PC-9 (cell line): Measurements from ENCODE around the gene IL1A. TPM values are rescaled to one million over a fixed set of nuclear protein-coding genes. Genes with fewer than 3 reads are reported as not detected.

Experiments
- BruUV-seq: library from RNA; stranded (reverse); fragments of 400-500 nt; replicated peaks from 2 replicates; lab custom pipeline; 2021; lab: Mats Ljungman, UMichigan
- CTCF ChIA-PET: fragments of 300-600 bp; sonication (Branson Sonifier 250); formaldehyde crosslinking; loops from one replicate; lab custom pipeline; 2022; ENCODE audit warnings: antibody characterized with exemption; lab: Charles Lee
- POLR2A ChIA-PET: fragments of 300-600 bp; sonication (Branson Sonifier 250); formaldehyde crosslinking; loops from one replicate; lab custom pipeline; 2022; ENCODE audit warnings: antibody characterized with exemption; ENCODE audit not compliant: unreplicated experiment; lab: Charles Lee
- DNase-seq, 2 experiments: peaks; one replicate each; pipeline versions ENCODE4 v3.0.0 to v3.0.0-alpha.2; 2015 to 2022; ENCODE audit warnings: mixed read lengths in 1 of 2
- H2AFZ ChIP-seq: fragments of 200-600 bp; sonication (generic); 2 replicates; pipeline ENCODE4 v1.8.1; 2017; ENCODE audit warnings: antibody characterized with exemption
- H3F3A ChIP-seq: fragments of 200-600 bp; sonication (generic); 2 replicates; pipeline ENCODE4 v1.8.1; 2017; ENCODE audit warnings: antibody characterized with exemption, mild to moderate bottlenecking, low read depth; ENCODE audit not compliant: insufficient read depth
- H3K27ac ChIP-seq: fragments of 200-600 bp; sonication (generic); 2 replicates; pipeline ENCODE4 v1.6.1; 2016; ENCODE audit warnings: mixed run types
- H3K27me3 ChIP-seq: fragments of 200-600 bp; sonication (generic); 2 replicates; pipeline ENCODE4 v1.6.1; 2016; ENCODE audit warnings: low read depth, mixed run types; ENCODE audit not compliant: insufficient read depth
- H3K36me3 ChIP-seq: fragments of 200-600 bp; sonication (generic); 2 replicates; pipeline ENCODE4 v1.6.1; 2016; ENCODE audit warnings: low read depth, mixed run types
- H3K4me1 ChIP-seq: fragments of 200-600 bp; sonication (generic); replicated peaks from 2 replicates; pipeline ENCODE4 v1.6.1; 2016; ENCODE audit warnings: mixed run types; ENCODE audit not compliant: insufficient read depth
- H3K4me2 ChIP-seq: fragments of 200-600 bp; sonication (generic); 2 replicates; pipeline ENCODE4 v1.6.1; 2017; ENCODE audit warnings: mixed run types
- H3K4me3 ChIP-seq: fragments of 200-600 bp; sonication (generic); 2 replicates; pipeline ENCODE4 v1.6.1; 2016; ENCODE audit warnings: mixed run types
- H3K79me2 ChIP-seq: fragments of 200-600 bp; sonication (generic); 2 replicates; pipeline ENCODE4 v1.6.1; 2017; ENCODE audit warnings: low read depth, mixed run types
- H3K9me2 ChIP-seq: fragments of 200-600 bp; sonication (generic); 2 replicates; pipeline ENCODE4 v1.8.1; 2017; ENCODE audit warnings: mild to moderate bottlenecking; ENCODE audit not compliant: insufficient read depth
- H3K9me3 ChIP-seq: fragments of 200-600 bp; sonication (generic); 2 replicates; pipeline ENCODE4 v1.8.1; 2016; ENCODE audit warnings: low read depth; ENCODE audit not compliant: insufficient read depth
- H4K20me1 ChIP-seq: fragments of 200-600 bp; sonication (generic); 2 replicates; pipeline ENCODE4 v1.8.1; 2017; ENCODE audit not compliant: insufficient read depth
- EZH2 ChIP-seq: fragments of 200-600 bp; sonication (generic); IDR thresholded peaks from 2 replicates; pipeline ENCODE4 v1.8.0; 2017; ENCODE audit warnings: antibody characterized with exemption, low read depth
- intact Hi-C: fragments of 100-400 bp; cut with micrococcal nuclease; formaldehyde crosslinking; loops from one replicate; pipeline ENCODE4 v1.10.0; 2022; ENCODE audit not compliant: unreplicated experiment
- total RNA-seq: library from RNA; stranded (reverse); gene quantifications from 2 replicates; pipeline ENCODE4 v1.2.3, GENCODE V29; 2021
- TF ChIP-seq, protein P1 (sequence below): fragments of 200-600 bp; sonication (generic); conservative IDR thresholded peaks from 2 replicates; pipeline ENCODE4 v1.6.1; 2017; ENCODE audit warnings: mixed run types, antibody characterized with exemption, mild to moderate bottlenecking, moderate library complexity

IL1A gene
- total RNA-seq, 1 experiment from 2014 or later, result 0.55 TPM

DNA sequence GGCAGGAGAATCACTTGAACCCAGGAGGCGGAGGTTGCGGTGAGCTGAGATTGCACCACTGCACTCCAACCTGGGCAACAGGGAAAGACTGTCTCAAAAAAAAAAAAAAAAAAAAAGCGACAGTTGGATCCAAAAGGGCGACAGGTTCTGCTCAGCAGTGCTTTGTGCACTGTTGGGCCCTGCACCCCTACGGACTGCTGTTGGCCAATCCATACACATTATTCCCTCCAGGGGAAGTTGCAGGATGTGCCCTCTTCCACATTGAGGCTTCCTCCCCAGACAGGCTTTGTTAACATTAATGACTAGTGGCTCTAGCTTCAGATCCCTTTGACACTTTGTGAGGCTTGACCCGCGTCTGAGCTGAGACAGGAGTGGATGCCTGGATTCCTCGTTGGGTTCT lies 54.1 kb downstream of the IL1A start:
- TF ChIP-seq, protein P1, sequence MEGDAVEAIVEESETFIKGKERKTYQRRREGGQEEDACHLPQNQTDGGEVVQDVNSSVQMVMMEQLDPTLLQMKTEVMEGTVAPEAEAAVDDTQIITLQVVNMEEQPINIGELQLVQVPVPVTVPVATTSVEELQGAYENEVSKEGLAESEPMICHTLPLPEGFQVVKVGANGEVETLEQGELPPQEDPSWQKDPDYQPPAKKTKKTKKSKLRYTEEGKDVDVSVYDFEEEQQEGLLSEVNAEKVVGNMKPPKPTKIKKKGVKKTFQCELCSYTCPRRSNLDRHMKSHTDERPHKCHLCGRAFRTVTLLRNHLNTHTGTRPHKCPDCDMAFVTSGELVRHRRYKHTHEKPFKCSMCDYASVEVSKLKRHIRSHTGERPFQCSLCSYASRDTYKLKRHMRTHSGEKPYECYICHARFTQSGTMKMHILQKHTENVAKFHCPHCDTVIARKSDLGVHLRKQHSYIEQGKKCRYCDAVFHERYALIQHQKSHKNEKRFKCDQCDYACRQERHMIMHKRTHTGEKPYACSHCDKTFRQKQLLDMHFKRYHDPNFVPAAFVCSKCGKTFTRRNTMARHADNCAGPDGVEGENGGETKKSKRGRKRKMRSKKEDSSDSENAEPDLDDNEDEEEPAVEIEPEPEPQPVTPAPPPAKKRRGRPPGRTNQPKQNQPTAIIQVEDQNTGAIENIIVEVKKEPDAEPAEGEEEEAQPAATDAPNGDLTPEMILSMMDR, result no peak
- TF ChIP-seq EZH2, result no peak
- H3K27ac ChIP-seq, result no peak overlapping the region
- no peak for DNase-seq
- no peaks in the 10 kb centered on the region for H4K20me1 ChIP-seq
- no peaks in the 10 kb centered on the region for H3K36me3 ChIP-seq
- no peak overlapping the region for H2AFZ ChIP-seq
- H3K4me1 ChIP-seq, result peaks cover 17% of the 10 kb centered on the region
- H3K9me2 ChIP-seq, result no peaks in the 10 kb centered on the region
- no peak overlapping the region for H3K4me2 ChIP-seq
- CTCF ChIA-PET, result no interaction called here
- H3K79me2 ChIP-seq, result no peaks in the 10 kb centered on the region
- H3K4me3 ChIP-seq, result no peak overlapping the region
- intact Hi-C loops, result no loop called here
- H3K27me3 ChIP-seq, result no peaks in the 10 kb centered on the region
- H3F3A ChIP-seq, result peaks cover 13% of the 10 kb centered on the region; the same call in 1 of the 2 replicates
- BruUV-seq, result no TSS peak
- POLR2A ChIA-PET, result no interaction called here
- H3K9me3 ChIP-seq, result no peaks in the 10 kb centered on the region

DNA sequence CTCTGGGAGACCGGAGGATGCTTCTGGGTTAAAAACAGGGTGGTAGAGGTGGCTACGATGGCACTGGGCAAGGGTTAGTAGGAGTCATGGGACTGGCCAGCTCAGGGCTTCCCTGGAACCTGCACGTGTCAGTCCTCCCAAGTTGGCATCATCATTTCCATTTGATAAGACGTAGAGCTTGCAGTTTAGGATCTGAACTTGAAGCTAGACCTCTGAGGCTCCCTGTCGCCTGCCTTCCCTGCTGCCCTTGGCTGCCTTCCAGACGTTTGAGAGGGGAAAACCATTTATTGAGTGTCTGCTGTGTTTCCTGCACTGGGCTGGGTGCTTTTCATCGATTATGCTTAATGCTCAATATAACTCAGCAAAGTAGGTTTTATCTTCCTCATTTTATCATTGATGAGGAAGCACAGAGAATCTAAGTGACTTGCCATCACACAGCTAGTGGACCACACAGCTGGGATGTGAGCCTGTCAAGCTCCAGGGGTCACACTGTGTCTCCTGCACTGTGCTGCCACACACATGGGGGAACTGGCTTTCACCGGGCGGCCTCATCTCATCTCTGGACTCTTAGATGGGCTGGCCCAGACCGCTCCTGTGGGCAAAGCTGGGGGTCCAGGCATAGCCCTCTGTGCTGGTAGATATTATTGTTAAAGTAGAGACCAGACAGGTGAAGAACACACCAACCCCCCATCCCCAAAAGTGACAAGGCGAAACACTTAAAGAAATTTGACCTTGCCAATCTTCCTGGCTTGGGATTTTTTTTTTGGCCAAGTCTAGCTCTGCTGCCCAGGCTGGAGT lies 55.7 kb downstream of the IL1A start:
- TF ChIP-seq, protein P1, result no peak
- TF ChIP-seq EZH2, result no peak
- intact Hi-C loops, result loop anchor here (5.0 to 10.0 kb wide), 3 partner anchors 66 to 674 kb away; partner anchors contain the start of genes TMEM87B and ZC3H6
- Histone ChIP-seq H3K9me2 (no peaks in the 10 kb centered on the region), H3K79me2 (no peaks in the 10 kb centered on the region), H3K36me3 (no peaks in the 10 kb centered on the region), H3K27ac (no peak overlapping the region), H3F3A (peaks cover 16% of the 10 kb centered on the region; the same call in 1 of the 2 replicates), H3K9me3 (no peaks in the 10 kb centered on the region), H3K4me3 (no peak overlapping the region), H4K20me1 (no peaks in the 10 kb centered on the region), H3K4me2 (no peak overlapping the region), H3K4me1 (peaks cover 26% of the 10 kb centered on the region), H2AFZ (no peak overlapping the region), H3K27me3 (no peaks in the 10 kb centered on the region)
- ChIA-PET POLR2A (interaction anchor here (0.7 kb wide), 1 partner anchor 212 kb away, joined by 7 read pairs; no protein-coding TSS in a partner anchor), CTCF (interaction anchor here (0.5 to 1.1 kb wide), 3 partner anchors 16 to 289 kb away, joined by 3 to 5 read pairs (median 3); no protein-coding TSS in a partner anchor)
- BruUV-seq, result no TSS peak
- no peak for DNase-seq

DNA sequence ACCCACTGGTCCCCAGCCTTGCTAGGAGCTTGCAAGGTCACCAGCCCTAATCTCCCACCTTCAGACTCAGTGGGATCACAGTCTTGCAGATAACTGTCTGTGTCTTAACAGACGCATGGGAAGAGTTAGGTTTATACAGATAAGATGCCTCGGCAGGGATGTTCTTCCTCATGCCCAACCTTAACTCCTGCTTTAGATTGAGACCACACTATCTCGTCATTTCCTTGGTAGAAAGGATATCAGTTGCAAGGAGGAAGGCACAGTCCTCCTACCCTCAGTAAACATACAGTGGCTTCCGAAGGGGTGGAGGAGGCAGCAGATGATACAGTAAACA lies 56.3 kb downstream of the IL1A start:
- H3K79me2 ChIP-seq, result no peaks in the 10 kb centered on the region
- H2AFZ ChIP-seq, result no peak overlapping the region
- ChIA-PET CTCF (interaction anchor here (0.5 to 2.2 kb wide), 4 partner anchors 35 to 289 kb away, joined by 3 to 11 read pairs (median 5); no protein-coding TSS in a partner anchor), POLR2A (no interaction called here)
- TF ChIP-seq, protein P1, result no peak
- no peak for TF ChIP-seq EZH2
- no peaks in the 10 kb centered on the region for H3K27me3 ChIP-seq
- no peaks in the 10 kb centered on the region for H4K20me1 ChIP-seq
- no peak overlapping the region for H3K27ac ChIP-seq
- no peaks in the 10 kb centered on the region for H3K36me3 ChIP-seq
- no peaks in the 10 kb centered on the region for H3K9me2 ChIP-seq
- H3F3A ChIP-seq, result peaks cover 16% of the 10 kb centered on the region; the same call in 1 of the 2 replicates
- no peak overlapping the region for H3K4me2 ChIP-seq
- intact Hi-C loops, result loop anchor here (5.0 to 10.0 kb wide), 3 partner anchors 66 to 673 kb away; partner anchors contain the start of genes TMEM87B and ZC3H6
- H3K4me3 ChIP-seq, result no peak overlapping the region
- peaks cover 26% of the 10 kb centered on the region for H3K4me1 ChIP-seq
- no TSS peak for BruUV-seq
- H3K9me3 ChIP-seq, result no peaks in the 10 kb centered on the region
- no peak for DNase-seq
